ENCODE results near the gene RAB7B.

The RAB7B gene

GRCh38 chr1:205949753-205950152, 53.4 kb downstream of the RAB7B start:
- FAIRE-seq (no peak), DNase-seq (ENCODE audit: insufficient read length, low spot score) (no peak)
- TF ChIP-seq CTCF (IDR thresholded peaks at IDR 0.05; ENCODE audit: insufficient read depth, missing control alignments): no peak

GRCh38 chr1:205948886-205949285, 54.3 kb downstream of the RAB7B start:
- FAIRE-seq: no peak
- DNase-seq (ENCODE audit: insufficient read length, low spot score): no peak
- TF ChIP-seq CTCF (IDR thresholded peaks at IDR 0.05; ENCODE audit: insufficient read depth, missing control alignments): no peak

GRCh38 chr1:205948039-205948438, 55.2 kb downstream of the RAB7B start:
- FAIRE-seq (no peak), DNase-seq (ENCODE audit: insufficient read length, low spot score) (no peak)
- TF ChIP-seq CTCF (IDR thresholded peaks at IDR 0.05; ENCODE audit: insufficient read depth, missing control alignments): no peak

- DNase-seq (ENCODE audit: insufficient read length, low spot score) (no peak), FAIRE-seq (no peak)
- no peak for TF ChIP-seq CTCF (IDR thresholded peaks at IDR 0.05; ENCODE audit: insufficient read depth, missing control alignments)
Measured at GRCh38 chr1:205947024-205947423, 56.2 kb downstream of the RAB7B start.

GRCh38 chr1:205945069-205945468, 58.1 kb downstream of the RAB7B start:
- FAIRE-seq: no peak
- TF ChIP-seq CTCF (IDR thresholded peaks at IDR 0.05; ENCODE audit: insufficient read depth, missing control alignments): no peak
- DNase-seq (ENCODE audit: insufficient read length, low spot score): no peak

GRCh38 chr1:205944525-205944924, 58.7 kb downstream of the RAB7B start:
- no peak for DNase-seq (ENCODE audit: insufficient read length, low spot score)
- no peak for FAIRE-seq
- no peak for TF ChIP-seq CTCF (IDR thresholded peaks at IDR 0.05; ENCODE audit: insufficient read depth, missing control alignments)

- no peak for FAIRE-seq
- no peak for DNase-seq (ENCODE audit: insufficient read length, low spot score)
- no peak for TF ChIP-seq CTCF (IDR thresholded peaks at IDR 0.05; ENCODE audit: insufficient read depth, missing control alignments)
Measured at GRCh38 chr1:205943245-205943644, 60.0 kb downstream of the RAB7B start, which contains the start of gene SLC26A9. Gene SLC26A9 (minus strand): TSS chr1:205943456. CDS start chr1:205935820, 7,636 bp downstream.

All from D721Med (cell line).